ENCODE data around the gene CABLES2. TPM values are rescaled to one million over a fixed set of nuclear protein-coding genes. Genes with fewer than 3 reads are reported as not detected.
A peak's percentile ranks its signal among the peaks of the same experiment; 100 is the strongest.

Gene CABLES2
- total and polyA plus RNA-seq, 3 donors from 2014 or later: 51.0 to 83.0 (median 58.6) TPM

GRCh38 chr20:62412194-62413024, 5.3 kb upstream of the CABLES2 start:
- TF ChIP-seq POLR2A (IDR thresholded peaks at IDR 0.05) (no peak), CTCF (IDR thresholded peaks at IDR 0.05) (no peak)
- H3K4me1 ChIP-seq: peaks cover 15% of the 10 kb centered on the region
- no peaks in the 10 kb centered on the region for H3K36me3 ChIP-seq (ENCODE audit: low read depth, missing control alignments)
- H3K27ac ChIP-seq: no peak overlapping the region
- no peaks in the 10 kb centered on the region for H3K27me3 ChIP-seq
- no peak overlapping the region for H3K4me3 ChIP-seq
- H3K9me3 ChIP-seq: no peaks in the 10 kb centered on the region
- 91 to 94% methylated on average over 13 to 22 of the region's 22 CpGs for WGBS, 2 donors
- DNase-seq: no peak
- intact Hi-C loops (cut with DNase I; ENCODE audit: low total_unique reads): no loop called here

DNA sequence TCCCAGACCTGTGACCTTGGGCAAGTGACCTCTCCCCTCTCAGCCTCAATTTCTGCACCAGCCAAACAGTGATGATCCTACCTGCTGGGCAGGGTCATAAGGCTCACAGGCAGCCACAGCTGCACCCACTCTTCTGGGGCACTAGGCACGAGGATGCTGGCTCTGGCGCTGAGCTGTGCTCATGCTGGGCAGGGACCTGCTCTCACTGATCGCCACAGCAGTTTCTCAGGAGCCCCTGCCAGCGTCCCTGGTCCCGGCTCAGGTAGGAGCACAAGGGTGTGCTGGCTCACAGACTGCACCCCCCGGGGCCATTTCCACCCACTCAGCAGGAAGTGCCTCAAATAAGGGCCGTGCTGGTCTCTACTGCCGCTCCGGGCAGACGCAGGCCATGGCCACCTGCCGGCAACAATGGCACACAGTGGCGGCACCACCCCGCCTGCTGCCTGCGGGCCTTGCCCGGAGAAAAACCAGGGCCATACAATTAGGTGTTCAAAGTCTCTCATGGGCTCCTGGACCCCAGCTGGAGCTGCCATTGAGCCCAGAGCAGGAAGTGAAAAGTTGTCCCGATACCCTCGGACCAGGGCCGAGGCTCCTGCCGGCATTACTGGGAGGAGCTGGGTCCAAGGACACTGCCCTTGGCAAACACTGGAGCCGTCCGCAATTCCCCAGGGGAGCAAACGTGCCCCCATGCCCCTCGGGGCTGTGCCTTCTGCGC, 4.6 kb upstream of the CABLES2 start:
- TF ChIP-seq POLR2A (IDR thresholded peaks at IDR 0.05) (no peak), CTCF (IDR thresholded peaks at IDR 0.05) (no peak)
- 60 to 73% methylated on average over 3 to 24 of the region's 24 CpGs for WGBS, 2 donors
- Histone ChIP-seq H3K4me1 (peaks cover 17% of the 10 kb centered on the region), H3K27me3 (no peaks in the 10 kb centered on the region), H3K4me3 (no peak overlapping the region), H3K36me3 (ENCODE audit: low read depth, missing control alignments) (no peaks in the 10 kb centered on the region), H3K27ac (no peak overlapping the region), H3K9me3 (no peaks in the 10 kb centered on the region)
- intact Hi-C loops (cut with DNase I; ENCODE audit: low total_unique reads): no loop called here
- DNase-seq: no peak

GRCh38 chr20:62410746-62411478, 3.8 kb upstream of the CABLES2 start:
- TF ChIP-seq CTCF (IDR thresholded peaks at IDR 0.05): no peak
- no peak for TF ChIP-seq POLR2A (IDR thresholded peaks at IDR 0.05)
- Histone ChIP-seq H3K27ac (no peak overlapping the region), H3K4me3 (no peak overlapping the region), H3K27me3 (no peaks in the 10 kb centered on the region), H3K36me3 (ENCODE audit: low read depth, missing control alignments) (no peaks in the 10 kb centered on the region), H3K9me3 (no peaks in the 10 kb centered on the region), H3K4me1 (peaks cover 24% of the 10 kb centered on the region)
- no peak for DNase-seq
- 88% methylated on average over 19 of the region's 19 CpGs; no CpG with 5 or more reads in 1 of the 2 donors for WGBS, 2 donors
- intact Hi-C loops (cut with DNase I; ENCODE audit: low total_unique reads): no loop called here

DNA sequence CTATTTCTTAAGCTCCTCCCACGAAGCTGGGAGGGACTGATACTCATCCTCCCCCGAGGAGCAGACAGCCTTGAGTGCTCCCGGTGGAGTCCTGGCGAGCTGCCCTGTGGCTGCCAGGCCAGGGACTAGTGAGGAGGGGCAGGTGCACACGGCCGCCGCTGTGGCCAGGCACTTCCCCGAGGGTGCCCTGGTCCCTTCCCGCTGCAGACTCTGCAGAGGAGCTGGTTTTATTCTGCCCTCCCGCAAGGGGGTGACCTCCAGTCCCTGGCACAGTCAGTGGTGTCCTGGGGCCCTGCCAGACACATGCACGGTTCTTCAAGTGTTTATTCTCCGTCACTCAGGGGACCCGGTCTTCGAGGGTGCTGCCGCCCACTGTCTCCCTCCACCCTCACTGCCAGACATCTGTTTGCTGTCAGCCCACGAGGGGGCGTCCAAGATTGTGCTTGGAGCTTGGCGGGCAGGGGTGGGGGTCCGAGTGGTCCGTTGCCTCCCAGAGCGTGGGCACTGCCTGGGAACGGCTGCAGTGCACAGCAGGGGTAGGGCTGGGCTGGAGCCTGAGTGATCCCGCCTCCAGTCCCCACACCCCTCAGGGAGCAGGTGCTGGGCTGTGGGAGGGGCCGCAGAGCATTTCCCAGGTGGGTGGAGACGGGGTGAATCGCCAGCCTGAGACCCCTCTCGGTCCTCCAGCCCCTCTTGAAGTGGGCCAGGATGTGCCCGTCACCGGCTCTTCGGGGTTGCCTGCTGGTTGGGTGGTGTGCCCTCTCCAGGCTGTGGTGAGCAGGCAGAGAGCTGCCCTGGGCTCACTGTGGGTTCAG, 3.1 kb upstream of the CABLES2 start:
- peak; percentile 25 to 35 (median 31) for TF ChIP-seq CTCF (IDR thresholded peaks at IDR 0.05)
- no peak for TF ChIP-seq POLR2A (IDR thresholded peaks at IDR 0.05)
- peak; percentile 93 for DNase-seq
- Histone ChIP-seq H3K4me1 (peaks cover 31% of the 10 kb centered on the region), H3K36me3 (ENCODE audit: low read depth, missing control alignments) (no peaks in the 10 kb centered on the region), H3K27me3 (no peaks in the 10 kb centered on the region), H3K4me3 (no peak overlapping the region), H3K9me3 (no peaks in the 10 kb centered on the region), H3K27ac (no peak overlapping the region)
- intact Hi-C loops (cut with DNase I; ENCODE audit: low total_unique reads): no loop called here
- 32 to 34% methylated on average over 14 to 27 of the region's 30 CpGs for WGBS, 2 donors

Data from testis (tissue), 3 donors.